H1 (cell line): ENCODE measurements around the gene STK33. TPM values are rescaled to one million over a fixed set of nuclear protein-coding genes. Genes with fewer than 3 reads are reported as not detected.

Experiments used
- POLR2AphosphoS5 ChIP-seq: IDR thresholded peaks from 2 replicates; pipeline ENCODE4 v1.6.1; 2011; ENCODE audit warnings: low read depth, low read length
- SUZ12 ChIP-seq: fragments of 200-600 bp; sonication (generic); IDR thresholded peaks from 2 replicates; pipeline ENCODE4 v1.6.1; 2012; ENCODE audit warnings: mild to moderate bottlenecking, inconsistent platforms, low read length, moderate library complexity, mixed read lengths
- TEAD4 ChIP-seq: IDR thresholded peaks from 2 replicates; pipeline ENCODE4 v1.6.1; 2012; ENCODE audit warnings: low read depth, low read length, inconsistent platforms, mixed read lengths
- polyA plus RNA-seq, 7 experiments: library from polyadenylated mRNA; depleted of rRNA in 3 of 7; stranded (reverse) in 5 of 7; unstranded in 2 of 7; fragments of >200 nt in 5 of 7; fragments of 200-250 nt in 2 of 7; gene quantifications; 1 replicate in 5 of 7; 2 replicates in 1 of 7; 4 replicates in 1 of 7; pipeline versions ENCODE4 v1.2.1 to v1.2.3, GENCODE V29; 2011 to 2013; ENCODE audit warnings: missing spikeins in 2 of 7, mixed read lengths in 2 of 7
- total RNA-seq: library from RNA; stranded (reverse); fragmentation: NEBNext Ultra II Directional; extraction: Animal tissue kit (Norgen Biotek cat#: 25700); gene quantifications from 2 replicates; pipeline ENCODE4 v1.2.1, GENCODE V29; 2021
- TF ChIP-seq, protein P1 (sequence below): fragments of 300-600 bp; sonication (generic); IDR thresholded peaks from 2 replicates; pipeline ENCODE4 v1.7.1; 2012; ENCODE audit warnings: low read length, moderate library complexity, mild to moderate bottlenecking, inconsistent platforms; ENCODE audit not compliant: insufficient replicate concordance

The STK33 gene
- total and polyA plus RNA-seq, 2 of the 8 experiments (the other 6 are each of a cell fraction or from before 2014, with no cell fraction given), result 8.8 to 25.1 TPM

- TF ChIP-seq, protein P1, sequence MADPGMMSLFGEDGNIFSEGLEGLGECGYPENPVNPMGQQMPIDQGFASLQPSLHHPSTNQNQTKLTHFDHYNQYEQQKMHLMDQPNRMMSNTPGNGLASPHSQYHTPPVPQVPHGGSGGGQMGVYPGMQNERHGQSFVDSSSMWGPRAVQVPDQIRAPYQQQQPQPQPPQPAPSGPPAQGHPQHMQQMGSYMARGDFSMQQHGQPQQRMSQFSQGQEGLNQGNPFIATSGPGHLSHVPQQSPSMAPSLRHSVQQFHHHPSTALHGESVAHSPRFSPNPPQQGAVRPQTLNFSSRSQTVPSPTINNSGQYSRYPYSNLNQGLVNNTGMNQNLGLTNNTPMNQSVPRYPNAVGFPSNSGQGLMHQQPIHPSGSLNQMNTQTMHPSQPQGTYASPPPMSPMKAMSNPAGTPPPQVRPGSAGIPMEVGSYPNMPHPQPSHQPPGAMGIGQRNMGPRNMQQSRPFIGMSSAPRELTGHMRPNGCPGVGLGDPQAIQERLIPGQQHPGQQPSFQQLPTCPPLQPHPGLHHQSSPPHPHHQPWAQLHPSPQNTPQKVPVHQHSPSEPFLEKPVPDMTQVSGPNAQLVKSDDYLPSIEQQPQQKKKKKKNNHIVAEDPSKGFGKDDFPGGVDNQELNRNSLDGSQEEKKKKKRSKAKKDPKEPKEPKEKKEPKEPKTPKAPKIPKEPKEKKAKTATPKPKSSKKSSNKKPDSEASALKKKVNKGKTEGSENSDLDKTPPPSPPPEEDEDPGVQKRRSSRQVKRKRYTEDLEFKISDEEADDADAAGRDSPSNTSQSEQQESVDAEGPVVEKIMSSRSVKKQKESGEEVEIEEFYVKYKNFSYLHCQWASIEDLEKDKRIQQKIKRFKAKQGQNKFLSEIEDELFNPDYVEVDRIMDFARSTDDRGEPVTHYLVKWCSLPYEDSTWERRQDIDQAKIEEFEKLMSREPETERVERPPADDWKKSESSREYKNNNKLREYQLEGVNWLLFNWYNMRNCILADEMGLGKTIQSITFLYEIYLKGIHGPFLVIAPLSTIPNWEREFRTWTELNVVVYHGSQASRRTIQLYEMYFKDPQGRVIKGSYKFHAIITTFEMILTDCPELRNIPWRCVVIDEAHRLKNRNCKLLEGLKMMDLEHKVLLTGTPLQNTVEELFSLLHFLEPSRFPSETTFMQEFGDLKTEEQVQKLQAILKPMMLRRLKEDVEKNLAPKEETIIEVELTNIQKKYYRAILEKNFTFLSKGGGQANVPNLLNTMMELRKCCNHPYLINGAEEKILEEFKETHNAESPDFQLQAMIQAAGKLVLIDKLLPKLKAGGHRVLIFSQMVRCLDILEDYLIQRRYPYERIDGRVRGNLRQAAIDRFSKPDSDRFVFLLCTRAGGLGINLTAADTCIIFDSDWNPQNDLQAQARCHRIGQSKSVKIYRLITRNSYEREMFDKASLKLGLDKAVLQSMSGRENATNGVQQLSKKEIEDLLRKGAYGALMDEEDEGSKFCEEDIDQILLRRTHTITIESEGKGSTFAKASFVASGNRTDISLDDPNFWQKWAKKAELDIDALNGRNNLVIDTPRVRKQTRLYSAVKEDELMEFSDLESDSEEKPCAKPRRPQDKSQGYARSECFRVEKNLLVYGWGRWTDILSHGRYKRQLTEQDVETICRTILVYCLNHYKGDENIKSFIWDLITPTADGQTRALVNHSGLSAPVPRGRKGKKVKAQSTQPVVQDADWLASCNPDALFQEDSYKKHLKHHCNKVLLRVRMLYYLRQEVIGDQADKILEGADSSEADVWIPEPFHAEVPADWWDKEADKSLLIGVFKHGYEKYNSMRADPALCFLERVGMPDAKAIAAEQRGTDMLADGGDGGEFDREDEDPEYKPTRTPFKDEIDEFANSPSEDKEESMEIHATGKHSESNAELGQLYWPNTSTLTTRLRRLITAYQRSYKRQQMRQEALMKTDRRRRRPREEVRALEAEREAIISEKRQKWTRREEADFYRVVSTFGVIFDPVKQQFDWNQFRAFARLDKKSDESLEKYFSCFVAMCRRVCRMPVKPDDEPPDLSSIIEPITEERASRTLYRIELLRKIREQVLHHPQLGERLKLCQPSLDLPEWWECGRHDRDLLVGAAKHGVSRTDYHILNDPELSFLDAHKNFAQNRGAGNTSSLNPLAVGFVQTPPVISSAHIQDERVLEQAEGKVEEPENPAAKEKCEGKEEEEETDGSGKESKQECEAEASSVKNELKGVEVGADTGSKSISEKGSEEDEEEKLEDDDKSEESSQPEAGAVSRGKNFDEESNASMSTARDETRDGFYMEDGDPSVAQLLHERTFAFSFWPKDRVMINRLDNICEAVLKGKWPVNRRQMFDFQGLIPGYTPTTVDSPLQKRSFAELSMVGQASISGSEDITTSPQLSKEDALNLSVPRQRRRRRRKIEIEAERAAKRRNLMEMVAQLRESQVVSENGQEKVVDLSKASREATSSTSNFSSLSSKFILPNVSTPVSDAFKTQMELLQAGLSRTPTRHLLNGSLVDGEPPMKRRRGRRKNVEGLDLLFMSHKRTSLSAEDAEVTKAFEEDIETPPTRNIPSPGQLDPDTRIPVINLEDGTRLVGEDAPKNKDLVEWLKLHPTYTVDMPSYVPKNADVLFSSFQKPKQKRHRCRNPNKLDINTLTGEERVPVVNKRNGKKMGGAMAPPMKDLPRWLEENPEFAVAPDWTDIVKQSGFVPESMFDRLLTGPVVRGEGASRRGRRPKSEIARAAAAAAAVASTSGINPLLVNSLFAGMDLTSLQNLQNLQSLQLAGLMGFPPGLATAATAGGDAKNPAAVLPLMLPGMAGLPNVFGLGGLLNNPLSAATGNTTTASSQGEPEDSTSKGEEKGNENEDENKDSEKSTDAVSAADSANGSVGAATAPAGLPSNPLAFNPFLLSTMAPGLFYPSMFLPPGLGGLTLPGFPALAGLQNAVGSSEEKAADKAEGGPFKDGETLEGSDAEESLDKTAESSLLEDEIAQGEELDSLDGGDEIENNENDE, result no peak
- TF ChIP-seq TEAD4 (no peak), POLR2AphosphoS5 (no peak), SUZ12 (no peak)
These were observed 2.5 kb upstream of the STK33 start (continued) for GRCh38 chr11:8596504-8597046.
